Measurements from ENCODE around the gene ASPA.
"Not testable (repeated sequence)": the region's sequence is repeated elsewhere in the genome, so short reads cannot be mapped to it uniquely, and the experiment has no call there.

ASPA gene

GRCh38 chr17:3448059-3448665, 27.6 kb upstream of the ASPA start:
- peaks cover 3% of the 10 kb centered on the region for H3K27me3 ChIP-seq (ENCODE audit: insufficient read depth, low read depth, severe bottlenecking)
- TF ChIP-seq, protein P1, sequence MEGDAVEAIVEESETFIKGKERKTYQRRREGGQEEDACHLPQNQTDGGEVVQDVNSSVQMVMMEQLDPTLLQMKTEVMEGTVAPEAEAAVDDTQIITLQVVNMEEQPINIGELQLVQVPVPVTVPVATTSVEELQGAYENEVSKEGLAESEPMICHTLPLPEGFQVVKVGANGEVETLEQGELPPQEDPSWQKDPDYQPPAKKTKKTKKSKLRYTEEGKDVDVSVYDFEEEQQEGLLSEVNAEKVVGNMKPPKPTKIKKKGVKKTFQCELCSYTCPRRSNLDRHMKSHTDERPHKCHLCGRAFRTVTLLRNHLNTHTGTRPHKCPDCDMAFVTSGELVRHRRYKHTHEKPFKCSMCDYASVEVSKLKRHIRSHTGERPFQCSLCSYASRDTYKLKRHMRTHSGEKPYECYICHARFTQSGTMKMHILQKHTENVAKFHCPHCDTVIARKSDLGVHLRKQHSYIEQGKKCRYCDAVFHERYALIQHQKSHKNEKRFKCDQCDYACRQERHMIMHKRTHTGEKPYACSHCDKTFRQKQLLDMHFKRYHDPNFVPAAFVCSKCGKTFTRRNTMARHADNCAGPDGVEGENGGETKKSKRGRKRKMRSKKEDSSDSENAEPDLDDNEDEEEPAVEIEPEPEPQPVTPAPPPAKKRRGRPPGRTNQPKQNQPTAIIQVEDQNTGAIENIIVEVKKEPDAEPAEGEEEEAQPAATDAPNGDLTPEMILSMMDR (IDR thresholded peaks at IDR 0.05; ENCODE audit: low read depth, low read length) = no peak
- DNase-seq = no peak
- H3K36me3 ChIP-seq = no peaks in the 10 kb centered on the region
- H3K27ac ChIP-seq = no peak overlapping the region
- H3K9me3 ChIP-seq (ENCODE audit: severe bottlenecking) = no peaks in the 10 kb centered on the region
- H3K4me3 ChIP-seq (ENCODE audit: low read depth, low read length) = no peak overlapping the region

DNA sequence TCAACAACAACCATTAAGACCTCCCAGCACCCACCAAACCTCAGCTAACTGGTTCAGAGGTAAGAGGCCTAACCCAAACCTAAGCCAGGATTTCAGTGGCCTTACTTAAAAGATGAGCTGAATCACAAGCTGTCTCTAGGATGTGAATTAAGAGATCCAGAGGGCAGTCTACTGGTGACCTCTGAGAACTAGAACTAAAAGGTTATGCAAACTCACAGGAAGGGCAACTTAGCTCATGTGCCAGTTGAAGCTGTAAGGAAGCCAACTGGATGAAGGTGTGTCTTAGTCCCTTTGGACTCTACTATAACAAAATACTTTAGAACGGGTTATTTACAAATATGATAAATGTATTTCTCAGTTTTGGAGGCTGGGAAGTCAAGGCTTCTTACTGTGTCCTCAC, 9.4 kb upstream of the ASPA start:
- not testable (repeated sequence) for H3K27me3 ChIP-seq (ENCODE audit: insufficient read depth, low read depth, severe bottlenecking); H3K4me3 ChIP-seq (ENCODE audit: low read depth, low read length); H3K9me3 ChIP-seq (ENCODE audit: severe bottlenecking); H3K36me3 ChIP-seq; H3K27ac ChIP-seq
- peak; percentile 21 for DNase-seq

- H3K27me3 ChIP-seq (ENCODE audit: insufficient read depth, low read depth, severe bottlenecking) = no peaks in the 10 kb centered on the region
- no peak overlapping the region for H3K4me3 ChIP-seq (ENCODE audit: low read depth, low read length)
- H3K36me3 ChIP-seq = no peaks in the 10 kb centered on the region
- no peak for DNase-seq
- TF ChIP-seq, protein P1 (IDR thresholded peaks at IDR 0.05; ENCODE audit: low read depth, low read length) = no peak
- H3K27ac ChIP-seq = no peak overlapping the region
- no peaks in the 10 kb centered on the region for H3K9me3 ChIP-seq (ENCODE audit: severe bottlenecking)
These were observed 6.3 kb upstream of the ASPA start for GRCh38 chr17:3469529-3469928.

DNA sequence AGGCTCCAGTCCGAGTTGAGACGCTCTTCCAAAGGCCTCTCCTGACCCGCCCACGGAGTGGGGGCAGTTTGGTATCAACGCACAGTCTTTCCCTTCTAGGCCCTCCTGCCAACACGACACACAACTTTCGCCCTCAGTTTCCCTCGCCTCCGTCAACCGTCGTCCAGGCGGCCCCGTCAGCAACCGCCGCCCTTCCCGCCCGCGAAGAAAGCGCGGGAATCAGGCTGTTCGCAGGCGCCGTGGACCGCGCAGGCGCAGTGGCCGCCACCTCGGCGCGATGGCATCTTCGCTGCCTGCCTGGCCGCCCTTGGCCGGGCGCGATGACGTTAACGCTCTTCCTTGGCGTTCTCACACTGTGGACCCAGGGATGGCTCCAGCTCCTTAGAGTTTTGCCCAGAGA, 4.2 kb upstream of the ASPA start, which contains the start of gene SPATA22:
Gene SPATA22, minus strand, starts transcription at position 221 of the 400 bp plus-strand sequence. CDS start 2,494 bp downstream, outside the sequence.
- DNase-seq = no peak
- no peak within 1 kb of the TSS for H3K4me3 ChIP-seq (ENCODE audit: low read depth, low read length)
- TF ChIP-seq, protein P1 (IDR thresholded peaks at IDR 0.05; ENCODE audit: low read depth, low read length) = no peak
- no peaks in the 10 kb centered on the region for H3K27me3 ChIP-seq (ENCODE audit: insufficient read depth, low read depth, severe bottlenecking)
- H3K27ac ChIP-seq = no peak within 1 kb of the TSS
- H3K9me3 ChIP-seq (ENCODE audit: severe bottlenecking) = no peaks in the 10 kb centered on the region
- H3K36me3 ChIP-seq = no peaks in the 10 kb centered on the region

DNA sequence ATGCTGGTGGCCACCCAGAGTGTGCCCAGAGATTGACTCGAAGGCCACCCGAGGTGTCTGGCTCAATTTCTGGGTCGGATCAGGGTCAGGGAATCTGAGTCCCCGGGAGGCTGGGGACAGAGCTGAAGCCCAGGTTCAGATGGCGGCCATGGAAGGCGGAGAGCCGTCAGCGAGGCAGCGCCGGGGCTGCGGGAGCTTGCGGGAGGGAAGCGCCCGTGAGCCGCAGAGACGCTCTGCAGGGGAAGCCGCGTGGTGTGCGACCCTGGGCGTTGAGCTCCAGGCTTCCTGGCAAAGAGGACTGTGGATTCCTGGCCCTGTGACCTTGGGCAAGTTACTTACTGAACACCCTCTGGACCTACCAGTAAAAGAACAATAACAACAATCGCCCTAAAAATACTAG, 3.7 kb upstream of the ASPA start:
- no peaks in the 10 kb centered on the region for H3K36me3 ChIP-seq
- H3K27me3 ChIP-seq (ENCODE audit: insufficient read depth, low read depth, severe bottlenecking) = no peaks in the 10 kb centered on the region
- DNase-seq = no peak
- no peaks in the 10 kb centered on the region for H3K9me3 ChIP-seq (ENCODE audit: severe bottlenecking)
- H3K27ac ChIP-seq = no peak overlapping the region
- TF ChIP-seq, protein P1 (IDR thresholded peaks at IDR 0.05; ENCODE audit: low read depth, low read length) = no peak
- no peak overlapping the region for H3K4me3 ChIP-seq (ENCODE audit: low read depth, low read length)

DNA sequence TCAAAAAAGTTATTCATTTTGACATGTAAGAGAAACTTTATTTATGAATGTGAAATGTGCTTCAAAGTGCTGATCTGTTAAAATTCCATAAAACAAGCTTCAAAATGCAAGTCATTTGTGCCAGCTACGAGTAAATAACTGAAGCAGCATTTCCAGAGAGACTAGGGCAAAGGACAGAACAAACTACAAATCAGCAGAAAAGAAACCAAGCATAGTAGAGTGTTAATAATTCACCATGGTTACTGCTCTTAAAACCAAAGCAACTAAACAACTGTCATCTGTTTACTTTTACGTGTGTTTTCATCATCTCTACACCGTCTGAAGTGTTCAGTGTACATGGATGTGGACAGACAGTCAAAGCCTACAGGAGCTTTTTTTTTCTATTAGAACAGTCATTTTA, 1.6 kb upstream of the ASPA start:
- H3K36me3 ChIP-seq = no peaks in the 10 kb centered on the region
- no peak overlapping the region for H3K27ac ChIP-seq

More for the DNA sequence above, 1.6 kb upstream of the ASPA start:
- no peaks in the 10 kb centered on the region for H3K27me3 ChIP-seq (ENCODE audit: insufficient read depth, low read depth, severe bottlenecking)
- H3K9me3 ChIP-seq (ENCODE audit: severe bottlenecking) = no peaks in the 10 kb centered on the region
- no peak overlapping the region for H3K4me3 ChIP-seq (ENCODE audit: low read depth, low read length)
- TF ChIP-seq, protein P1 (IDR thresholded peaks at IDR 0.05; ENCODE audit: low read depth, low read length) = no peak
- DNase-seq = no peak

Data from WERI-Rb-1 (cell line).